ENCODE results near the gene RAB21. TPM values are rescaled to one million over a fixed set of nuclear protein-coding genes. Genes with fewer than 3 reads are reported as not detected.

The RAB21 gene
- total RNA-seq, 1 donor = 12.7 TPM

- peak overlapping the region; percentile 44 for H3K4me2 ChIP-seq (ENCODE audit: insufficient read depth, low read length)
- H3K36me3 ChIP-seq (ENCODE audit: insufficient read depth, low read length) = no peaks in the 10 kb centered on the region
- H4K20me1 ChIP-seq (ENCODE audit: insufficient read depth, low read length) = no peaks in the 10 kb centered on the region
- no peak for DNase-seq (ENCODE audit: insufficient read length, low spot score, missing footprints)
- peak; percentile 75 for TF ChIP-seq CTCF (IDR thresholded peaks at IDR 0.05; ENCODE audit: extremely low read depth, low read depth, low read length)
- H3K27ac ChIP-seq (ENCODE audit: low read depth, low read length) = no peak overlapping the region
- H3K4me3 ChIP-seq (ENCODE audit: insufficient read depth, low read length) = no peak overlapping the region
- no peaks in the 10 kb centered on the region for H3K4me1 ChIP-seq (ENCODE audit: insufficient read depth, low read length)
- H2AFZ ChIP-seq (ENCODE audit: low read length) = peak overlapping the region; percentile 54
- H3K9me3 ChIP-seq (ENCODE audit: low read depth, low read length) = no peaks in the 10 kb centered on the region
- H3K27me3 ChIP-seq (ENCODE audit: insufficient read depth, low read length) = peaks cover 34% of the 10 kb centered on the region
- no peaks in the 10 kb centered on the region for H3K79me2 ChIP-seq (ENCODE audit: insufficient read depth, low read length)
These were observed 7.6 kb upstream of the RAB21 start for GRCh38 chr12:71746974-71747611.

- no peaks in the 10 kb centered on the region for H3K4me1 ChIP-seq (ENCODE audit: insufficient read depth, low read length)
- H3K79me2 ChIP-seq (ENCODE audit: insufficient read depth, low read length) = no peaks in the 10 kb centered on the region
- DNase-seq (ENCODE audit: insufficient read length, low spot score, missing footprints) = no peak
- no peaks in the 10 kb centered on the region for H3K9me3 ChIP-seq (ENCODE audit: low read depth, low read length)
- H3K4me2 ChIP-seq (ENCODE audit: insufficient read depth, low read length) = no peak overlapping the region
- no peaks in the 10 kb centered on the region for H4K20me1 ChIP-seq (ENCODE audit: insufficient read depth, low read length)
- H3K27ac ChIP-seq (ENCODE audit: low read depth, low read length) = no peak overlapping the region
- H3K4me3 ChIP-seq (ENCODE audit: insufficient read depth, low read length) = no peak overlapping the region
- no peak overlapping the region for H2AFZ ChIP-seq (ENCODE audit: low read length)
- H3K36me3 ChIP-seq (ENCODE audit: insufficient read depth, low read length) = no peaks in the 10 kb centered on the region
- H3K27me3 ChIP-seq (ENCODE audit: insufficient read depth, low read length) = peaks cover 37% of the 10 kb centered on the region
- no peak for TF ChIP-seq CTCF (IDR thresholded peaks at IDR 0.05; ENCODE audit: extremely low read depth, low read depth, low read length)
These were observed 6.4 kb upstream of the RAB21 start for GRCh38 chr12:71748081-71748850.

DNA sequence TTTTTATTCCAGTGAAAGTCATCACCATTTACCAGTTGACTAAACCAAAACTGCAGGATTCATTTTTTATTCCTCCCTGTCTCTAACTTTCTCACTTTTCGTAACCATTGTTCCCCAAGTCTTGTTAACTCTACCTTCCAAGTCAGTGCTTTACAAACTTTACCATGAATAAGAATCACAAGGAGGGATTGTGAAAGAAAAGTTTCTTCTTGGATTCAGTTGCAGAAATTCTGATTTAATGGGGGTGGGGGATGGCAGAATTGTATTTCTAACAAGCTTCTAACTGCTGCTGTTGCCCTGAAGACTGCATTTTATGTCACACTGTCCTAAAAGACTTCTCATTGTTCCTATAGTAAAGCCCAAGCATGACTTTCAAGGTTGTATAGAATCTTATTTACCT lies 5.0 kb upstream of the RAB21 start:
- Histone ChIP-seq H4K20me1 (ENCODE audit: insufficient read depth, low read length) (no peaks in the 10 kb centered on the region), H3K9me3 (ENCODE audit: low read depth, low read length) (no peaks in the 10 kb centered on the region), H3K4me1 (ENCODE audit: insufficient read depth, low read length) (peaks cover 3% of the 10 kb centered on the region), H3K27ac (ENCODE audit: low read depth, low read length) (no peak overlapping the region), H3K4me3 (ENCODE audit: insufficient read depth, low read length) (no peak overlapping the region), H2AFZ (ENCODE audit: low read length) (no peak overlapping the region), H3K4me2 (ENCODE audit: insufficient read depth, low read length) (no peak overlapping the region), H3K79me2 (ENCODE audit: insufficient read depth, low read length) (peaks cover 4% of the 10 kb centered on the region), H3K36me3 (ENCODE audit: insufficient read depth, low read length) (no peaks in the 10 kb centered on the region), H3K27me3 (ENCODE audit: insufficient read depth, low read length) (peaks cover 37% of the 10 kb centered on the region)
- no peak for TF ChIP-seq CTCF (IDR thresholded peaks at IDR 0.05; ENCODE audit: extremely low read depth, low read depth, low read length)
- no peak for DNase-seq (ENCODE audit: insufficient read length, low spot score, missing footprints)

DNA sequence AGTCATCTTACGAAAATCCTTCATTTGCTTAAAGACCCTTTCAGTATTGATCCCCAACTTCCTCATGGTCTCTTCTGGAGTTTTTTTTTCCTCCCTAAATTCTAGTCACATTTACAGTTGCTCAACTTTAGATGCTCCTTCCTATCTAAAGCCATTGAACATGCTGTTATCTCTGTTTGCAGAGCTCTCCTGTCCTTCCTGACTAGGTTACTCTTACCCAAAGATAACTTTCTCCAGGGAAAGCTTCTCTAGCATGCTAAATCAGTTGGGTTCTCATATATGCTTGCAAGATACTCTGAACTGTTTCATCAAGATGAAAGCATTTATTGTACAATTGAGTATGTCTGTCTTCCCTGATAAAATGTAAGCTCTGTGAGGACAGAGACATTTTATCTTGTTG lies 1.8 kb upstream of the RAB21 start:
- H3K4me3 ChIP-seq (ENCODE audit: insufficient read depth, low read length) = no peak overlapping the region
- peaks cover 15% of the 10 kb centered on the region for H3K4me1 ChIP-seq (ENCODE audit: insufficient read depth, low read length)
- DNase-seq (ENCODE audit: insufficient read length, low spot score, missing footprints) = no peak
- H3K27me3 ChIP-seq (ENCODE audit: insufficient read depth, low read length) = peaks cover 36% of the 10 kb centered on the region
- no peaks in the 10 kb centered on the region for H3K9me3 ChIP-seq (ENCODE audit: low read depth, low read length)
- no peak for TF ChIP-seq CTCF (IDR thresholded peaks at IDR 0.05; ENCODE audit: extremely low read depth, low read depth, low read length)
- no peak overlapping the region for H3K4me2 ChIP-seq (ENCODE audit: insufficient read depth, low read length)
- H3K27ac ChIP-seq (ENCODE audit: low read depth, low read length) = no peak overlapping the region
- H3K36me3 ChIP-seq (ENCODE audit: insufficient read depth, low read length) = peaks cover 7% of the 10 kb centered on the region
- H4K20me1 ChIP-seq (ENCODE audit: insufficient read depth, low read length) = peaks cover 3% of the 10 kb centered on the region
- no peak overlapping the region for H2AFZ ChIP-seq (ENCODE audit: low read length)
- H3K79me2 ChIP-seq (ENCODE audit: insufficient read depth, low read length) = peaks cover 36% of the 10 kb centered on the region
